GM21619 (cell line): Measurements from ENCODE around the gene DST.

Source experiments
- ATAC-seq: cut with Tn5 transposase; IDR thresholded peaks from one replicate; pipeline ENCODE4 v1.9.1; 2021; ENCODE audit not compliant: unreplicated experiment

Gene DST

GRCh38 chr6:56444855-56445254, 197.8 kb downstream of the DST start:
- no peak for ATAC-seq

GRCh38 chr6:56440551-56440981, 202.1 kb downstream of the DST start:
- ATAC-seq: no peak

- no peak for ATAC-seq
Measured at GRCh38 chr6:56437171-56437900, 205.4 kb downstream of the DST start.

- ATAC-seq: no peak
Measured at GRCh38 chr6:56435754-56436153, 206.9 kb downstream of the DST start.

GRCh38 chr6:56435326-56435725, 207.4 kb downstream of the DST start:
- no peak for ATAC-seq

- no peak for ATAC-seq
Measured at GRCh38 chr6:56434606-56435005, 208.1 kb downstream of the DST start.

- no peak for ATAC-seq
Measured at GRCh38 chr6:56433119-56433518, 209.6 kb downstream of the DST start.

GRCh38 chr6:56432194-56432593, 210.5 kb downstream of the DST start:
- no peak for ATAC-seq

GRCh38 chr6:56430629-56431600, 211.8 kb downstream of the DST start:
- no peak for ATAC-seq

GRCh38 chr6:56424542-56425083, 218.1 kb downstream of the DST start:
- ATAC-seq: no peak

- no peak for ATAC-seq
Measured at GRCh38 chr6:56424064-56424463, 218.6 kb downstream of the DST start.

GRCh38 chr6:56420296-56420695, 222.4 kb downstream of the DST start:
- no peak for ATAC-seq

- no peak for ATAC-seq
Measured at GRCh38 chr6:56419191-56419590, 223.5 kb downstream of the DST start.

- no peak for ATAC-seq
Measured at GRCh38 chr6:56417823-56418222, 224.9 kb downstream of the DST start.

GRCh38 chr6:56416247-56416646, 226.4 kb downstream of the DST start:
- no peak for ATAC-seq

GRCh38 chr6:56408976-56409375, 233.7 kb downstream of the DST start:
- ATAC-seq: no peak
